HG02973 (cell line): Measurements from ENCODE around the gene ZHX3.
"Not testable (repeated sequence)": the region's sequence is repeated elsewhere in the genome, so short reads cannot be mapped to it uniquely, and the experiment has no call there.

Source experiments
- ATAC-seq: cut with Tn5 transposase; IDR thresholded peaks from one replicate; pipeline ENCODE4 v1.9.1; 2021; ENCODE audit warnings: moderate library complexity; ENCODE audit not compliant: unreplicated experiment

Gene ZHX3

GRCh38 chr20:41139227-41140093 is 178.1 kb downstream of the ZHX3 start:
- no peak for ATAC-seq

- no peak for ATAC-seq
Measured at GRCh38 chr20:41138475-41139226, 178.9 kb downstream of the ZHX3 start.

- peak; percentile 7 for ATAC-seq
Measured at GRCh38 chr20:41137614-41138474, 179.7 kb downstream of the ZHX3 start.

- ATAC-seq = peak; percentile 50
Measured at GRCh38 chr20:41136680-41137613, 180.6 kb downstream of the ZHX3 start, which contains the start of gene PLCG1. Gene PLCG1 (plus strand): TSS chr20:41137543. CDS start chr20:41137642, 99 bp downstream.

GRCh38 chr20:41135888-41136679 is 181.4 kb downstream of the ZHX3 start:
- no peak for ATAC-seq

- no peak for ATAC-seq
Measured at GRCh38 chr20:41135187-41135887, 182.2 kb downstream of the ZHX3 start.

- ATAC-seq = no peak
Measured at GRCh38 chr20:41134362-41135186, 183.0 kb downstream of the ZHX3 start.

- peak; percentile 34 for ATAC-seq
Measured at GRCh38 chr20:41133709-41134361, 183.7 kb downstream of the ZHX3 start.

GRCh38 chr20:41132388-41132775 is 185.1 kb downstream of the ZHX3 start:
- not testable (repeated sequence) for ATAC-seq

- no peak for ATAC-seq
Measured at GRCh38 chr20:41131594-41132387, 185.7 kb downstream of the ZHX3 start.
